Astrocyte (in vitro differentiated cells and primary cell): Measurements from ENCODE around the gene KY. TPM values are rescaled to one million over a fixed set of nuclear protein-coding genes. Genes with fewer than 3 reads are reported as not detected.

Experiments used
- DNase-seq: peaks from one replicate; pipeline ENCODE4 v3.0.0-alpha.2; 2010; ENCODE audit warnings: low read depth
- FAIRE-seq: peaks from 2 replicates; lab custom pipeline; 2011; peaks lifted over from hg19 to GRCh38; lab: Jason Lieb, UNC
- H2AFZ ChIP-seq: 2 replicates; pipeline ENCODE4 v1.6.0; 2012; ENCODE audit warnings: low read depth, low read length, inconsistent platforms
- H3K27ac ChIP-seq: 2 replicates; pipeline ENCODE4 v1.5.1; 2011; ENCODE audit warnings: low read depth, low read length, inconsistent platforms
- H3K27me3 ChIP-seq: 2 replicates; pipeline ENCODE4 v1.6.0; 2011; ENCODE audit warnings: low read length, inconsistent platforms; ENCODE audit not compliant: insufficient read depth
- H3K36me3 ChIP-seq: 2 replicates; pipeline ENCODE4 v1.5.1; 2011; ENCODE audit warnings: low read length, inconsistent platforms; ENCODE audit not compliant: insufficient read depth
- H3K4me1 ChIP-seq: 2 replicates; pipeline ENCODE4 v1.5.1; 2011; ENCODE audit warnings: low read length, inconsistent platforms; ENCODE audit not compliant: insufficient read depth
- H3K4me2 ChIP-seq: 2 replicates; pipeline ENCODE4 v1.6.0; 2012; ENCODE audit warnings: low read length, inconsistent platforms
- H3K4me3 ChIP-seq: 2 replicates; pipeline ENCODE4 v1.5.1; 2011; ENCODE audit warnings: low read depth, mild to moderate bottlenecking, low read length, inconsistent platforms; ENCODE audit not compliant: insufficient read depth
- H3K79me2 ChIP-seq: 2 replicates; pipeline ENCODE4 v1.6.0; 2012; ENCODE audit warnings: mild to moderate bottlenecking, low read length, inconsistent platforms; ENCODE audit not compliant: insufficient read depth
- H3K9ac ChIP-seq: 2 replicates; pipeline ENCODE4 v1.6.0; 2012; ENCODE audit warnings: mild to moderate bottlenecking, low read length, inconsistent platforms
- H3K9me3 ChIP-seq: 2 replicates; pipeline ENCODE4 v1.5.1; 2012; ENCODE audit warnings: low read depth, mild to moderate bottlenecking, low read length, inconsistent platforms; ENCODE audit not compliant: insufficient read depth
- H4K20me1 ChIP-seq: 2 replicates; pipeline ENCODE4 v1.6.0; 2012; ENCODE audit warnings: low read length, inconsistent platforms; ENCODE audit not compliant: insufficient read depth
- H3K27ac Mint-ChIP-seq: one replicate; pipeline ENCODE4 v1.8.0; 2021; ENCODE audit warnings: mild to moderate bottlenecking, mixed read lengths; ENCODE audit not compliant: unreplicated experiment
- H3K27me3 Mint-ChIP-seq: one replicate; pipeline ENCODE4 v1.8.0; 2021; ENCODE audit warnings: low read depth, mixed read lengths; ENCODE audit not compliant: unreplicated experiment
- H3K36me3 Mint-ChIP-seq: one replicate; pipeline ENCODE4 v1.8.0; 2021; ENCODE audit warnings: low read depth, mixed read lengths; ENCODE audit not compliant: unreplicated experiment
- H3K4me1 Mint-ChIP-seq: one replicate; pipeline ENCODE4 v1.8.0; 2021; ENCODE audit warnings: low read depth, mixed read lengths; ENCODE audit not compliant: unreplicated experiment
- H3K4me3 Mint-ChIP-seq: one replicate; pipeline ENCODE4 v1.8.0; 2021; ENCODE audit warnings: mild to moderate bottlenecking, moderate library complexity, mixed read lengths; ENCODE audit not compliant: unreplicated experiment
- H3K9me3 Mint-ChIP-seq: one replicate; pipeline ENCODE4 v1.8.0; 2021; ENCODE audit warnings: mild to moderate bottlenecking, mixed read lengths; ENCODE audit not compliant: unreplicated experiment
- EZH2 ChIP-seq: IDR thresholded peaks from 2 replicates; pipeline ENCODE4 v1.6.1; 2012; ENCODE audit warnings: mild to moderate bottlenecking, low read length, inconsistent platforms; ENCODE audit not compliant: insufficient read depth
- total RNA-seq: library from RNA; stranded (reverse); gene quantifications from 2 replicates; pipeline ENCODE4 v1.2.1, GENCODE V29; 2021
- TF ChIP-seq, protein P1 (sequence below): IDR thresholded peaks from 2 replicates; pipeline ENCODE4 v1.5.1; 2011; ENCODE audit warnings: low read depth, mild to moderate bottlenecking, inconsistent platforms, low read length, moderate library complexity; ENCODE audit not compliant: insufficient read depth

The KY gene
- total RNA-seq, 1 donor from 2014 or later, result 0.11 TPM

DNA sequence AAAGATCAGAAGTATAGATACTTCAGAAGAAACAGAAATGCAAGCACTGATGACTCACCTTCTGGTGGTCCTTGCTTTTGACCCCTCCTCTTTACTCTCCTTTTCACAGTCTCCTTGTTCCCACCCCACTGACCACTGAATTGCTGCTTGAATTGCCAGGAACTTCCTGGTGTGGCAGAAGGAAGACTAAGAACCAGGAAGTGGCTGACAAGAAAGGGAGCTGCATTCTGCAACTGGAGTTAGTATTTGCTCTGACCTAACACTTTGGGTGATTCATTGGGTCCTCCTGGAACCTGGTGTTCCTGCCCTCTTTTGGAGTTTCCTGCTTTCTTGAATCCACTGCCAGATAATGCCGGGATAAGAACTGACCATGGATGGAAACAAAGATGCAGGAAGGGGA, 23.0 kb downstream of the KY start:
- H3K4me2 ChIP-seq, result no peak overlapping the region
- H4K20me1 ChIP-seq, result no peaks in the 10 kb centered on the region
- Mint-ChIP-seq H3K4me3 (no peak overlapping the region), H3K9me3 (no peaks in the 10 kb centered on the region), H3K27me3 (peaks cover 4% of the 10 kb centered on the region), H3K36me3 (no peaks in the 10 kb centered on the region), H3K4me1 (peaks cover 4% of the 10 kb centered on the region), H3K27ac (no peak overlapping the region)
- DNase-seq, result no peak
- H3K27me3 ChIP-seq, result no peaks in the 10 kb centered on the region
- H3K36me3 ChIP-seq, result no peaks in the 10 kb centered on the region
- H3K79me2 ChIP-seq, result no peaks in the 10 kb centered on the region
- no peaks in the 10 kb centered on the region for H3K4me1 ChIP-seq
- no peak for FAIRE-seq
- no peak overlapping the region for H3K27ac ChIP-seq
- TF ChIP-seq EZH2, result no peak
- TF ChIP-seq, protein P1, sequence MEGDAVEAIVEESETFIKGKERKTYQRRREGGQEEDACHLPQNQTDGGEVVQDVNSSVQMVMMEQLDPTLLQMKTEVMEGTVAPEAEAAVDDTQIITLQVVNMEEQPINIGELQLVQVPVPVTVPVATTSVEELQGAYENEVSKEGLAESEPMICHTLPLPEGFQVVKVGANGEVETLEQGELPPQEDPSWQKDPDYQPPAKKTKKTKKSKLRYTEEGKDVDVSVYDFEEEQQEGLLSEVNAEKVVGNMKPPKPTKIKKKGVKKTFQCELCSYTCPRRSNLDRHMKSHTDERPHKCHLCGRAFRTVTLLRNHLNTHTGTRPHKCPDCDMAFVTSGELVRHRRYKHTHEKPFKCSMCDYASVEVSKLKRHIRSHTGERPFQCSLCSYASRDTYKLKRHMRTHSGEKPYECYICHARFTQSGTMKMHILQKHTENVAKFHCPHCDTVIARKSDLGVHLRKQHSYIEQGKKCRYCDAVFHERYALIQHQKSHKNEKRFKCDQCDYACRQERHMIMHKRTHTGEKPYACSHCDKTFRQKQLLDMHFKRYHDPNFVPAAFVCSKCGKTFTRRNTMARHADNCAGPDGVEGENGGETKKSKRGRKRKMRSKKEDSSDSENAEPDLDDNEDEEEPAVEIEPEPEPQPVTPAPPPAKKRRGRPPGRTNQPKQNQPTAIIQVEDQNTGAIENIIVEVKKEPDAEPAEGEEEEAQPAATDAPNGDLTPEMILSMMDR, result no peak
- no peak overlapping the region for H3K9ac ChIP-seq
- H2AFZ ChIP-seq, result peak overlapping the region; percentile 34
- H3K9me3 ChIP-seq, result no peaks in the 10 kb centered on the region
- H3K4me3 ChIP-seq, result no peak overlapping the region

DNA sequence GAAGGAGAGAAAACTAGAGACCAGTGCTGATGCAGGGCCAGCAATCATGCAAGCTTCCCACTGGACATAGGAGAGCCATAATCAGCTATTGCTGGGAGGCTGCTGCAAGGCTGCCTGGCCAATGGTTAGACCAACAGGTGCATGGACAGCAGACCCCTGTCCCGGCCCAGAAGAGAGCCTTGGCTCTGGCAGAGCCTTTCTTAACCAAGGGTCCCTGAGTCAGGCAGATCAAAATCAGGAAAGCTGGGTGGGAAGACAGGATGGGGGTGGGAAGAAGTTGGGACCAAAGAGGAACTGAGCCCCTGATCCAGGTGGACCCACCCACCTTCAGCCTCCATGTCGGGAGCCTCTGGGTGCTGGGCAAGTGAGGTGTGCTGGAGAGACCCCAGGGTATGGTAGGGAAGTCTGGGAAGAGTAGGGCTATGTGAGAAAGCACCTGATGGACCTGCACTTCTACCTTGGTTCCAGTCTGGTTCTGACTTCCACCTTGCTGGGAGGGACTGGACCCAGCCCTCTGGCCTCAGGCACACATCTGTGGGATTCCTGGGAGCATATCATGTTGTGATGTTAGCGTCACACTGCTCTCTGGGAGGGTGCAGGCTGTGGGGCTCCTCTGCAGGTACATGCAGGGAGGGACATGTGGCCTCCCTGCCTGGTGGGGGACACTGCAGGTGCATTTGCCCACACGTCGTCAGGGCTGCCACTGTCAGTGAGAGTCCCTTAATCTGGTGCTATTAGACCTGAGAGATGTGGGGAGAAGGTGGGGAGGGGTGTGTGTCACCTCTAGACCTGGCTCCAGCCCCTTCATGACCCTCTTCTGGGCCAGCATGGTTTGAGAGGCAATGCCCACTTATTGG, 24.7 kb downstream of the KY start:
- Histone ChIP-seq H3K9me3 (no peaks in the 10 kb centered on the region), H3K79me2 (no peaks in the 10 kb centered on the region), H3K4me3 (no peak overlapping the region), H3K9ac (no peak overlapping the region), H2AFZ (no peak overlapping the region), H4K20me1 (no peaks in the 10 kb centered on the region), H3K27me3 (no peaks in the 10 kb centered on the region), H3K27ac (no peak overlapping the region), H3K36me3 (no peaks in the 10 kb centered on the region), H3K4me2 (no peak overlapping the region), H3K4me1 (no peaks in the 10 kb centered on the region)
- TF ChIP-seq, protein P1, result no peak
- TF ChIP-seq EZH2, result no peak
- no peak for DNase-seq
- peaks cover 4% of the 10 kb centered on the region for H3K4me1 Mint-ChIP-seq
- H3K27me3 Mint-ChIP-seq, result peaks cover 4% of the 10 kb centered on the region
- no peak for FAIRE-seq
- no peak overlapping the region for H3K4me3 Mint-ChIP-seq
- no peaks in the 10 kb centered on the region for H3K36me3 Mint-ChIP-seq
- H3K27ac Mint-ChIP-seq, result no peak overlapping the region
- no peaks in the 10 kb centered on the region for H3K9me3 Mint-ChIP-seq

DNA sequence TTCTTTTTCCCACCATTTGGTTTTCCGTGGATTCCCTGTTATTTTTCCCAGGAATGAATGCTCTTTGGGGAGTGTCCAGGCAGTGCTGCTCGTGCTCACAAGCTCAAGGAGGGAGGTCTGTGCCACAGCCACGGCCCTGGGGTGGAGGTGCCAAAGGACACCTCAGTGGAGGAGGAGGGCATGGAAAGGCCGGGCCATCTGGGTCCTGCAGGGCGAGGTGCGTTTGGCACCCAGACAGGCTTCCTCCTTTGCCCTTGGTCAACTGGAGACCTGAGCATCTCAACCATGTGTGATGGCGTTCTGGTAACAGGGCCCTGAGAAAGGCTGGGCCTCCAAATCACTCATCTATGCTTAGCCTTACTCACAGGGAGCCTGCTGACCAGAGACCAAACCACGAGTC, 25.4 kb downstream of the KY start:
- no peaks in the 10 kb centered on the region for H3K36me3 ChIP-seq
- H3K9me3 ChIP-seq, result no peaks in the 10 kb centered on the region
- TF ChIP-seq, protein P1, result no peak
- TF ChIP-seq EZH2, result no peak
- Mint-ChIP-seq H3K4me1 (peaks cover 4% of the 10 kb centered on the region), H3K36me3 (no peaks in the 10 kb centered on the region), H3K9me3 (no peaks in the 10 kb centered on the region), H3K27me3 (peaks cover 4% of the 10 kb centered on the region), H3K27ac (no peak overlapping the region), H3K4me3 (no peak overlapping the region)
- H4K20me1 ChIP-seq, result no peaks in the 10 kb centered on the region
- H3K9ac ChIP-seq, result no peak overlapping the region
- H3K79me2 ChIP-seq, result no peaks in the 10 kb centered on the region
- H3K4me1 ChIP-seq, result no peaks in the 10 kb centered on the region
- H3K4me3 ChIP-seq, result no peak overlapping the region
- no peaks in the 10 kb centered on the region for H3K27me3 ChIP-seq
- no peak overlapping the region for H3K4me2 ChIP-seq
- DNase-seq (no peak), FAIRE-seq (no peak)
- no peak overlapping the region for H2AFZ ChIP-seq
- H3K27ac ChIP-seq, result no peak overlapping the region
